ENCODE measurements around the gene KRT36.

KRT36 gene

DNA sequence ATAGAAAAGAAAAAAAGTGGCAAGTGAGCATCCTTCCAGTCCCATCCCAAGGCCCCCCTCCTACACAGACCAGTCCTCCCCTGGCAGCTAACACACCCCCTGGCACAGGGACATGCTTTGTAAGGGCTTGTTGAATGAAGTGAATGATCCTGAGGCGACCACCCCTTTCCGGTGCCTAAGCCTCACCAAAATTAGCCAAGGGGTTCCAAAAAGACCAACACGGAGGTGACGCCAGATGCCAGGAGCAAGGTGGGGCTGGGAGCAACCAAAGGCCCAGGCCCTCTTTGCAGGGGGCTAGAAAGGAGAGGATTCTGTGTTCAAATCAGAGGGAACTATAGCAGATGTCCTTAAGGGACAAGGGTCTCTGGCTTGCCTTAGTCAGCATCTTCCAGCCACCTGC is 14.3 kb downstream of the KRT36 start:
- DNase-seq: no peak

DNA sequence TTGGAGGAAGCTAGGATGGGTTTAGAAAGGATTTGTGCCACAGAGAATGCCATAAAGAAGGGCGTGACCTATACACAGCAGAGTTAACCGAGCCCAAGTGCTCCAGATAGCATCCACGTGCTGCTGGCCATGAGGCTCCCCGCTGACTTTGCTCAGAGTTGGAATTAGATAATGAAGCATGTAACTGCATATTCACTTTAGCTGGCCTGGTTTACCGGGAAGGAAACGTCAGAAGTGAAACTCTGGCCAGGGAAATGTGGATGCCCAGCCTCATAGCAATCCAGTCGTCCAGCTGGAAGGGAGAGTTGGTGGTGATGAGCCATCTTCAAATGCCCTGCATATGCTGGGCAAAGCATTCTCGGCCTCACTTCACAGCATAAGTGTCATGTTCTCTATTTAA is 14.8 kb downstream of the KRT36 start:
- DNase-seq: no peak

DNA sequence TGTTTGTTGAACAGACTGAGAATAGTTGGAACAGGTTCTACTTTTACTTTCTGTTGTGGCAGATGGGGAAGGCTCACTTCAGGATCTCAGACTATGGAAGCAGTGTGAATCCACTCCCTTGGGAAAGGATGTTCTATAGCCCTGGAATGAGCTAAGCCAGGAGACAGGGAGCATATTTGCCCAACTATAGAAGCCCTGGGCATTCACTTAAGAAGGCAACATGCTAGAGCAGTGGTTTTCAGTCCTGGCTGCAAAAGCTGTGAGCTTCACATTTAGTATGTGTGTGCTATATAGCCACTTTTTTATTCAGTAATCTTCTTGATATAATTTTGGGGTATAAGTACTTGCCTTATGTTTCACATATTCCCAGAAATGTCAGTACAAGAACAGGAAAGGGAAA is 21.4 kb downstream of the KRT36 start:
- DNase-seq: no peak

DNA sequence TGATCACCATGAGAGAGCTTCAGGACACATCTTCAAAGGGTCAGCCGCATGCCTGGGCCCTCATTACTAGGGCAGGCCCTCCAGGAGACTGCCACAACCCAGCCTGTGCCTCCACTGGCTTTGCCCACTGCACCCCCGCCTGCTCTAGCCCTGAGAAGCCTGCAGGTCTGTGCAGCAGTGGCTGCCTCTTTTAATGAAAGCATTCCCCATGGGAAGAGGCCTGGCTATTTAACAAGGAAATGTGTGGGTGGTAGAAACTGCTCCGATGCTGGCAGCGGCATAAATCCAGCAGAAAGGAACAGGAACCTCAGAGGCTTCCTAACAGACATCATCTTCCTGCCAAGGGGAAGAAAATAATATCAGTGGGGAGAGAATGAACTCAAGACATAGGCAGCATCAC is 22.1 kb downstream of the KRT36 start:
- no peak for DNase-seq

DNA sequence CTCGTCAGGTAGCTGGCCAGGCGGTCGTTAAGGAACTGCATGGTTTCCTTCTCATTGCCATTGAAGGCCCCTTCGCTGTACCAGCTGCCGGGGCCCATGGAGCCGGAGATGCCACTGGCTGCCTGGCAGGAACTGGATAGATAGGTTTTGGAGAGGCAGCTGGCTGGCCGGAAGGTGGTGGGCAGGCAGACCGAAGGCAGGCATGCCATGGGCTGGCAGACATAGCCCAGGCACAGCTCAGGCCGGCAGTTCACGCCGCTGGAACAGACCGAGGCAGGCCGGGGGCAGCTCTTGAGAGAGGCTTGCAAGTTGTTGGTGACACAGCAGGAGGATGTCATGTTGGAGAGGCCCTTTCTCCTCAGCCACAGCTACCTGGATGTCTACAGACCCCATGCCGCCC is 22.7 kb downstream of the KRT36 start, which contains the start of gene KRT32:
Gene KRT32 (minus strand): TSS at position 399 of the 400 bp plus-strand sequence. CDS start 61 bp downstream, at position 338.
- DNase-seq: no peak

DNA sequence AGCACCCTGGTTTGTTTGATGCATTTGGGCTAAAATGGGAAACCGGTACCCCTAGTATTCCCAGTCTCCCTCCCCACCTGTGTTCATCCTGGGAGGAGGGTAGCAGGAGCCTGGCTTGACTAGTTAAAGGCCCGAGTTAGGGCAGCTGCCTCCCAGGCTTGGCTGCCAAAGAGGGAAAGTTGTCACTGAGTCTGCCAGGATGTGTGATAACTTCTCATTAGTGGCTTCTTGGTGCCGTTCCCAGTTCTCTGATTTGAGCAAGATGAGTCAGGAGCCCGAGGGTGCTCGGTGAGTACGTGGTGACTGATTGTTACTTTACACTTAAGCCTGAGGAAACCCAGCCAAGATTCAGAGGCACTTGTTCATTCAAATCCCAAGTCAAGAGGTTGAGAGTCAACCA is 25.0 kb downstream of the KRT36 start:
- DNase-seq: no peak

DNA sequence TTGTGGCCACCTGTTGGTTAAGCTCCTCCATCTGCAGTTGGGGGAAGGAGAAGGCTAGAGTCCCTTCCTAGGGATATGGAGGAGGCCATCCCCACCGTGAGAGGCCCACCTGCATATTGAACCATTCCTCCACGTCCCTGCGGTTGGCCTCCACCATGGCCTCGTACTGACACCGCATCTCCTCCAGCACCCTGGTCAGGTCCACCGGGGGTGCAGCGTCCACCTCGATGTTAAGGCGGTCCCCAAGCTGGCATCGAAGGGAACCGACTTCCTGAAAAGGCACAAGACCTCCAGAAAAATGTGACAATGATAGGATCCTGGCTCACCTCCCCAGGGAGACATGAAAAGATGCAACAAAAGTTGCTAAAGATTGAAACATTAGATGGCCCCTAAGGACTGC is 25.5 kb downstream of the KRT36 start:
- DNase-seq: no peak

DNA sequence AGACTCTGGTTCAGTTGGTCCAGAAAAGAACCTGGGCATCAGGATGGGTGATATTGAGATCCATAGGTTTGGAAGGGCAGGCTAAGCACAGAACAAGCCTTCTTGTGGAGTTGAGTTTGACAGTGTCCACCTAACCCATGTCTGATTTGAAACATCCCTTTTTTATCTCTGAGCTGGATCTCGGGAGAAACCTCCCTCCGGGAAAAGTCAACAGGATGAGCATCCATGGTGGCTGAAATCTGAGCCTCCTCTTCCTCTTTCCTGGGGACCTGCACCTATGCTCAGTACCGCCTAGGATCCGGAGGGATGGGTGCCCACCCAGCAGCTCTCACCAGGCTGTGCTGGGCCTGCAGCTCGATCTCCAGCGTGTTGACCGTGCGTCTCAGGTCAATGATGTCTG is 26.0 kb downstream of the KRT36 start:
- DNase-seq: no peak

DNA sequence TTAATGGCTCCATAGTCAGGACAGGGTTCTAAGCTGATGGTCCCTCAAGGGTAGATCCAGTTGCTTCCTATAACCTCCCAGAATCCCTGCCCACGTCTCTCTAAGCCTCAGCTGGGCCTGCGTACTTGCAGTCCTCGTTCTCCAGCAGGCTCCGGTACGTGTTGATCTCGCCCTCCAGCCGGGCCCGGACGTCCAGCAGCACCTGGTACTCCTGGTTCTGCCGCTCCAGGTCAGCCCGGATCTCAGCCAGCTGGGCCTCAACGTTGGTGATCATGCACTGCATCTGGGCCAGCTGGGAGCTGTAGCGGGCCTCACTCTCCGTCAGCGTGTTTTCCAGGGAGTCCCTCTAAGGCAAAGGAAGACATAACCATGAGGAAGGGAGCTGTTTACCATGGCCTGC is 27.0 kb downstream of the KRT36 start:
- no peak for DNase-seq

DNA sequence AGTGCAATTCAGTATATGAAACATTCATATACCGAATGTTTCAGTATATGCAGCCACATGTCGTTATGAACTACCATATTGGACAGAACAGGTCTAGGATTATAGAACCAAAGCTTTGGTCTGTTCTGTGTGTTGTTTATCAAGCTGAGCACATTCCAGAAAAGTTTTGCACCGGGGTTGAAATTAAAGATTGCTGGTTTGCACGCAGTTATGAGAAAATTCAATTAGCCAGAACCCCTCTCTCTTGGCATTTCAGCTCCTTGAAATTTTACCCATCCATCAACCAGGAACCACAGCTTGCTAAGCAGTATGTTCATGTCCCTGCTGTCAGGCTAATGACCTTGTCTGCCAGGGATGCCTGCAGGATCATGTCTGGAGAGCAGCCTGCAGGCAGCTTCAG is 32.0 kb downstream of the KRT36 start:
- no peak for DNase-seq

DNA sequence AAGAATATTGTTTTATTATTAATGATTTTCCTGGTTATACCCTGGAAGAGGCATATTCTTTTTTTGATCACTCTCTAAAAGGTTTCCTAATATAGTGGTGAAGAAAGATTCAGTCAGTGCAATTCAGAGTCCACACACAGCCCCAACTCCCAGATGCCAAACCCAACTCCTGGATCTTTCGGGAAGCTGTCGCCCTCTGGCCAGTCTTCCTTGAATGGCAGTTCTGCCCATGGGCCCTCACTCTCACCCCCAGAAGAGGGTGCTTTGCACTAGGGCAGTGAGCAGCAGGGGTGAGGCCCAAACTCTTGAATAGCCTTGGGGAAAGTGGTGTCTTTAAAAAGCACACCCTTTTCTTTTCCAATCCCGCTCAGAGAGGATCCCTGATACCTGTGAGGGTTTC is 33.5 kb downstream of the KRT36 start:
- DNase-seq: no peak

DNA sequence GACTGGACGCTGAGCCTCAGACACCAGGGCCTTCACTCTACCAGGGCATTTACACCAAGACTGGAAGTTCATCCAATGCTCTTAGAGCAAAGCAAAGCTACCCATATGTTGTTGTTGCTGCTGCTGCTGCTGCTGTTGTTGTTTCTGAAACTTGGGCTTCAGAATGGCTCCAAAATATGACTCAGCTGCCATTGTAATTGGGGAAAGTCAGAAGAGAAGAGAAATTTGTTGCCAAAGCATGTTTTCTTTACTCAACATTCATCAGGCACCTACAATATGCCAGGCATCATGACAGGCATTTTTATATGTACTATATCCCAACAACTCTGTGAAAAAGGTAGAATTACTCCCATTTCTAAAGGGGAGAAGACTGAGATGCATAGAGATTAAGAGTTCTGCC is 34.5 kb downstream of the KRT36 start:
- DNase-seq: no peak

DNA sequence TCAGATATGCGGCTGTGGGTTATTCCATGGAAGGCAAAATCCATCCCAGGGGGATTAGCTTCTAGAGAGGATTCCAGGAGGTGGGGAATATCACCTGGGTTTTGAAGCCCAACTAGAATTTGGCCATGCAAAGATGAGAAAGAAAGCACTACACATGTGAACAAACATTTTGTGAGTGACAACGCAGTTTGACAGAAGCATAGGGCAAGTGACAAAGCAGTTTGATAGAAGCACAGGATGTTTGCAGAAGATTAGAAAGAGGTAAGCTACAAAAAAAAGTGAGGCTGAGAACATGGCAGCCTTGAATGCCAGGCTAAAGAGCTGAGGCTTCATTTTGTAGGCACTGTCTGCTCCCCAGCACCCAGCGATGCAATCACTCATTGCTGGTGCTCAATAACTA is 36.6 kb downstream of the KRT36 start:
- no peak for DNase-seq

DNA sequence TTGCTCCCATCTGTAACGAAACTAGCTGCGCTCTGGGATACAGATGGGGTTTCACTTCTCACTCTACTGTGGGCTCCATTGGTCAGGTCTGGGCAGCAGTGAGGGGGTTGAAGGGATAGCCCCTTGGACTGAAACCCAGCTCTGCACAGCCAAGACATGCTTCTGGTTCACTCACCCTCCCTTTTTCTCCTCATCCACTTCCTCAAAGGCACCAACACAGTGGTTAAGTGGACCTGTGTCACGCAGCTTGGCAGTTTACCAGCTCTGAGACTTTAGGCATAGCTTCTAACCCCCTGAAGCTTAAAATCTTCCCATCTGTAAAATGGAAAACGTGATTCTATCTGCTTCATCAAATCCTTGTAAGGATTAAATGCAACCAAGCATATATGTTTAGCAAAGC is 37.4 kb downstream of the KRT36 start:
- DNase-seq: no peak

DNA sequence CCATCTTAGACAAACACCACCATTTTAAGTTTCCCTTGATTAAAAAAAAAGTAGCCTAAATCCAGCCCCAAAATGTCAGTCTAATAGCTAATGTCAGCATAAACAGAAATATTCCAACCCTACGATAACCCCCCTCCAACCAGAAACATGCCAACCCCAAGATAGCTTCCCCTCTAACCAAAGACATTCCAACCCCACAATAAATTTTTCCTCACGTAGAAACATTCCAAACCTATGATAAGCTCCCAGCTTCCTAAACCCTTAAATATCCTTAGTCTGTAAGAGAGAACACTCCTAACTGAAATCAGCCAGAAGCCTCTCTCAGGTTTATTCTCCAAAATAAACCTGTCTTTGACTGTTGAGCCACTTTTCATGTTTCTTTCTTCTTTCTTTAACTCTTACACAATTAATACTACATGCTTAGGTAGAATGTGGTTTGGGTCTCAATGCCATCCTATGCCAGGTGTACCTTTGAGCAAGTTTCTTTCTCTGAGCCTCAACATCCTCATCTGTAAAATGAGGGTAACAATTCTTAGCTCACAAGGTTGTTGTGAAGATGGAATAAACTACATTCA is 38.5 kb downstream of the KRT36 start:
- DNase-seq: no peak

DNA sequence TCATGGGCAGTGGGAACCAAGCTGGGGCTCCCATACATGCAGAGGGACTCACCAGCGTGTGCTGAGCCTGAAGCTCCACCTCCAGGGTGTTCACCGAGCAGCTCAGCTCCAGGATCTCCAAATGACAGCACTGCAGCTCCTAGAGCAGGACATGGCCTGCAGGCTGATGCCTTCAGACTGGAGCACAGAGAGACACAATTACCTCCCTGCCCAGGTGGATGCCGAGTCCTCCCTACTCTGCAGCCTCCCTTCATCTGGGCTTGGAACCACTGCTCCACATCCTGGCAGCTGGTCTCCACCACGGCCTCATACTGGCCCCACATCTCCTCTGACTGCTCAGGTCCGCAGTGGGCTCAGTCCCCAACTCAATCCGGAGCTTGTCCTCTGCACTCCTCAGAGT is 40.7 kb downstream of the KRT36 start:
- no peak for DNase-seq

DNA sequence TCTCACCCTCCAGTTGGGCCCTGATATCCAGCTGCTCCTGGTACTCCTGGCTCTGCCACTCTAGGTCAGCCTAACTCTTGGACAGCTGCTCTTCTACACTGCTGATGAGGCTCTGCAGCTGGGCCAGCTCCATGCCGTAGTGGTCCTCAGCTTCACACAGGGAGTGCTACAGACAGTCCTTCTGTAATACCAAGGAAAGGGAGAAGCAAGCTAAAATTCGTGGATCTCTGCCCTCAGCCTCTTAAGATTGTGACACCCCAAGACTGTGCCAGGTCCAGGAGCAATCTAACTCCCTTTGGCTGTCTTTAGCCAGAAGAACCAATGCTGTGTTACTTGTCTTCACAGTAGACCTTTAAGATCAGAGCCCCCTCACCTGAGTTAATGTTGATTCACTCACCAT is 41.2 kb downstream of the KRT36 start:
- DNase-seq: no peak

DNA sequence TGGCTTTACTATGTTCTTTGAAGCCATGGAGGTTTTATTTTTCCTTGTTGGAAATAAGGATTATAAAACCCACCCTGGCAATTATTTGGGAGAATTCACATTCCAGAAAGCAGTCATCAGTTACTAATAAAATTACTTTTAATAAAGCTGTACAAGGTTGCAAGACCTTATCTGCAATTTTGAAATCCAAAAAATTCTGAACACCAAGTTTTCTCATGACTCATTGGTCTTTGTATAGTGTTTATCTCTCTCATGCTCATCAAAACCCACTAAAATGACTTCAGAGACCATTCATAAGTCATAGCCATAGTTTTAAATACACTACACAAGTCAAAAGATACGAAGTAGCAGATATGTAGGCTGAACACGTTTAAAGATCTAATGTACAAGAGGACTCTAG is 42.9 kb downstream of the KRT36 start:
- no peak for DNase-seq

DNA sequence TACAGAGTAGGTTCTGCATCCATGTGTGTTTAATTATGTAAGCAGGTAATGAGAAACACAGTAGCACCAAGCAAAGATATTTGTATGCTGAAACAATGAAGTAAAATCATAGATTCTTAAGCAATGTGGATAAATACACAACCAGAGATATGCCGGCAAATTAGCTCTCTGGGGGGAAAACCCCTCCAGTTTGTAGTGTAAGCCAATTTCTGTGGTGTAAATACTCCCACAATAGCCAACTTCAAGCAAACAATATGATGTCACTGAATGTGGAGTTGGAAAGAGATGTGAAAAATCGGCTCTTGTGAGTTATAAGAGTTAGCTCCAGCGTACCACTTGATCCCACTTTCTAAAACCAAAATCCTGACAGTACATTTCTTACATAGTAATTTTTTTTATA is 45.1 kb downstream of the KRT36 start:
- DNase-seq: no peak

DNA sequence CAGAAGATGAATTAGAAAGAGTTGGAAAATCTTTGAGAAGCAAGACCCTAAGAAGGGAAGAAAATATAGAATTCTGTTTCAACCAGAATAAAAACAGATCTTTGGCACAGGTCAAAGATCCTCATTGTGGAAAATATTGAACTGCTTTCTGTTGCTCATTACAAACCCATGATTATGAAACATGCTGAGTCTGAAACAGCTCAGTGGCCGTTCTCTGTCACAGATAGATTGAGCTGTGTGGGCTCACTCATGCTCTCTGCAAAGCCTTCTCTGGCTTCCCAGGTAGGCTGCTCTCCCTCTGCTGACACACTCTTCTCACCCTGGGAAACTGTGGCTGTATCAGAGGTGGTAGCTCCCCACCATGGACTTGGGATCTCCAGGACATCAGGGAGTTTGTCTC is 45.5 kb downstream of the KRT36 start:
- no peak for DNase-seq

DNA sequence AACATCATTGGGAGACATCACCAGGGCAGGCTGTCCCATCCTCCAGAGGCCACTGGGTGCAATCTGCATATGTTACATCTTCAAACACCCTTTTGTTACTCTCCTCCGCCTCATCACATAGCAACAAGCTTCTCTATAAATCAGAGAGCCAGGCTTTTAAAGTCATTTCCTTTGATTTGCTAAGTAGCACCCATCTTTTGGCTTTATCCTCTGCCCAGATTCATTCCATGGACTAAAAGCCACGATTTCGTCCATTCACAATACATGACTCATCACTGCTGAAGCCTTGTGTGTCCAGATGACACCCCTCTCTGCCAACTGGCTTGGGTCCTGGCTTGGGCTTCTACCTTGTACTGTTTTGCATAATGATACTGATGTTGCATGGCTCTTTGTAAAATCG is 47.0 kb downstream of the KRT36 start:
- DNase-seq: no peak

DNA sequence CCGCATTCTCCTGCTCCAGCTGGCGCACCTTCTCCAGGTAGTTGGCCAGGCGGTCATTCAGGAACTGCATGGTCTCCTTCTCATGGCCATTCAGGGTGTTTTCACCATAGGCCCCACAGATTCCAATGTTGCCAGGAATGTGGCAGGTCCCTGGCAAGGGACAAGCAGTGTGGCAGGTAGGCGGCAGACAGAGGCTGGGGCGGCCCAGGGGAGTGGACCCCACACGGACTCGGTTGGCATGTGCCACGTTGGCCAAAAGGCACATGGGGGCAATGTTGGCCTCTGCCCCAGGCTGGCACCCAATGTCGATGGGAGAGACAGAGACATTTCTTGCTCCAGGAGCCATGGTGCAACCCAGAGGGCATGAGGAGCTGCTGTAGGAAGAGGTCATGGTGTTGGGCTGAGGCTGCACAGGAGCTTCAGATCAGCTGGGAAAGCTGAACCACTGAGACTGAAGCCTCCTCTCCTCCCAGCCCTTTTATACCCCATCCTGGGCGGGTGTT is 49.1 kb downstream of the KRT36 start, which contains the start of gene KRT38:
Gene KRT38 (minus strand): TSS at position 453 of the 503 bp plus-strand sequence. CDS start 62 bp downstream, at position 391.
- no peak for DNase-seq

DNA sequence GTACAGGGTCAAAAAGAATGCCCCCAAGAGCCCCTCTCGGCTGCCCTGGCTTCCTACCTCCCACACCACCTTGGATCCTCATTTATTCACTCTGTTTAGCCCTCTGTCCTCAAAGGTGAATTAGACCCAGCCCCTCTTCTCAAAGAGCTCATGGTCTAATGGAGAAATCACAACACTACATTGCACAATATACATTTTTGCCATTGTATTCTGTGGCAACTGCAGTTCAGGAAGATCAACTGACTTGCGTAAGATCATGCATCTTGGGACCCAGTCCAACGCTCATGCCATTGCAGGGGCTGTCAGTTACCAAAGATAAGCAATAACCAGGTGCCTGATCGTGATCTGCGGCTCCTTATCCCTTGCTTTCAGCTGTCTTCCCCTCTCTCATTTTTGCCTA is 50.3 kb downstream of the KRT36 start:
- no peak for DNase-seq

DNA sequence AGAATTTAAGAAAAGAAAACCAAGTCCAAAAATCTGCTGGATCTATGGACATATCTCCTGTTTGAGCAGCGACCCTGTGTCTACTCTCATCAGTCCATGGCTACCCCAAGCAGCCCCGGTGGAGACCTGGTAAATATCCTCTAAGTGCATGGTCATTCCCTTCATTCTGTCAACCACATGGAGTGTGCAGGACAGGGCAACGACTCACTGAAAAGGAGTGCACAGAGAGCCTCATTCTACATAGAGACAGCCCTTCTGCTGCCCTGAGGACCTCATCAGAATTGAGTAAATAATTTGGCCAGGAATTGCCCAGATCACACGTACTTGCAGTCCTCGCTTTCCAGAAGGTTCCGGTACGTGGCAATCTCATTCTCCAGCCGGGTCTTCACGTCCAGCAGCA is 51.9 kb downstream of the KRT36 start:
- DNase-seq: no peak

DNA sequence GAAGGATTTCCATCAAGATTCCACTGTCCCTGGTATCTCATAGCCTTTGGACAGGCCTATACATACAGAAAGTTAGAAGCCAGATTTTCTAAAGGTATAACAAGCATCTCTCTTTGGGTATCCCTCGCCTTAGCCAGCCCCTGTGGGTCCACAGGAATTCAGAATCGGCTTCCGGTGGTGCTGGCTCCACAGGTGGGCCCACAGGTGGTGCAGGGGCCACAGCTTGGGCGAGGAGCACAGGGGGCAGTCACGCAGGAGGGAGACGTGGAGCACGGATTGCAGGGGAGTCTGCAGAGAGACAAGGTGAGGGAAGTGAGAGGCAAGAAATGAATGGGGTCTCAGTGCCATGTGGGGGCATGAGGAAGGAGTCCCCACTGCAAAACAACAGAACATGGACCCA is 52.5 kb downstream of the KRT36 start:
- no peak for DNase-seq
